NB4 (cell line): ENCODE measurements around the gene CX3CL1.

Experiments used
- DNase-seq: peaks from one replicate; pipeline ENCODE4 v3.0.0; 2010; ENCODE audit warnings: low read depth
- H3K4me3 ChIP-seq: one replicate; pipeline ENCODE4 v1.5.1; 2011; ENCODE audit warnings: mild to moderate bottlenecking, low read depth, low read length, moderate library complexity
- MYC ChIP-seq: IDR thresholded peaks from 2 replicates; pipeline ENCODE4 v1.6.1; 2011; ENCODE audit warnings: low read depth, low read length
- POLR2A ChIP-seq: IDR thresholded peaks from 2 replicates; pipeline ENCODE4 v1.6.1; 2011; ENCODE audit warnings: mild to moderate bottlenecking; ENCODE audit not compliant: insufficient read length; ENCODE audit errors: extremely low read depth
- TF ChIP-seq, protein P1 (sequence below): IDR thresholded peaks from 2 replicates; pipeline ENCODE4 v1.6.1; 2011; ENCODE audit warnings: low read depth, low read length
- TF ChIP-seq, protein P2 (sequence below): IDR thresholded peaks from one replicate; pipeline ENCODE4 v1.5.1; 2012; ENCODE audit warnings: low read depth, low read length

CX3CL1 gene

DNA sequence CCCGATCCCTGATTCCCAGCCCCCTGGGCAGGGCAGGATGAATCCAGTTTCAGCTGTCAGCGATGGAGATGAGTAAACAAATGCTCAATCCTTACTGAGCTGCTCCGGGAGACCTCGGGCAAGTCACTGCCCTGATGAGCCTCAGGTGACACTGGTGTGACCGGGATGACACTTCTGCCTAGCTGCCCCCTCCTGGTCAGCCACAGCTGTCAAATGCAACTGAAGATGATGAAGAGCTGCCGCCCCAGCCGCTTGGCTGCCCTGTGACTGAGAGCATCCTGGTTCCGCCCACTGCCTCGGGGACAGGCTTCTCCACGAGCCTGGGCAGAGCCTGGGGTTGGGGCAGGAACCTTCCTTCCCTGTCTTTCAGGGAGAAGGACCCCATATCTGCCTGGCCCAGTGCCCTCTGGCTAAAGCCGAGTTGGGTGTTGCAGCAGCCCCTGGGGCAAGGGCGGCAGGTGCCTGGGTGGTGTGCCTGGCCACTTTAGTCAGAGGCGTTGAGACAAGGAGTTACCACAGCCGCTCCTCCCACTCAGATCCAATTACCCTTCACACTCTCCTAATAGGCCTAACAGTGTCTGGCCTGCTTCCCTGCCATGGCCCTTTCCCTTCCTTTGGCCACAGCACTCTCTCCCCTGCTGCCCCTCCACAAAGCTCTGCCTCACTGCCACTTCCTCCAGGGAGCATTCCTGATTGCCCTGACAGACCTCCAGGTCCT lies 37.7 kb downstream of the CX3CL1 start:
- TF ChIP-seq, protein P1, sequence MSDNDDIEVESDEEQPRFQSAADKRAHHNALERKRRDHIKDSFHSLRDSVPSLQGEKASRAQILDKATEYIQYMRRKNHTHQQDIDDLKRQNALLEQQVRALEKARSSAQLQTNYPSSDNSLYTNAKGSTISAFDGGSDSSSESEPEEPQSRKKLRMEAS, result no peak
- TF ChIP-seq, protein P2, sequence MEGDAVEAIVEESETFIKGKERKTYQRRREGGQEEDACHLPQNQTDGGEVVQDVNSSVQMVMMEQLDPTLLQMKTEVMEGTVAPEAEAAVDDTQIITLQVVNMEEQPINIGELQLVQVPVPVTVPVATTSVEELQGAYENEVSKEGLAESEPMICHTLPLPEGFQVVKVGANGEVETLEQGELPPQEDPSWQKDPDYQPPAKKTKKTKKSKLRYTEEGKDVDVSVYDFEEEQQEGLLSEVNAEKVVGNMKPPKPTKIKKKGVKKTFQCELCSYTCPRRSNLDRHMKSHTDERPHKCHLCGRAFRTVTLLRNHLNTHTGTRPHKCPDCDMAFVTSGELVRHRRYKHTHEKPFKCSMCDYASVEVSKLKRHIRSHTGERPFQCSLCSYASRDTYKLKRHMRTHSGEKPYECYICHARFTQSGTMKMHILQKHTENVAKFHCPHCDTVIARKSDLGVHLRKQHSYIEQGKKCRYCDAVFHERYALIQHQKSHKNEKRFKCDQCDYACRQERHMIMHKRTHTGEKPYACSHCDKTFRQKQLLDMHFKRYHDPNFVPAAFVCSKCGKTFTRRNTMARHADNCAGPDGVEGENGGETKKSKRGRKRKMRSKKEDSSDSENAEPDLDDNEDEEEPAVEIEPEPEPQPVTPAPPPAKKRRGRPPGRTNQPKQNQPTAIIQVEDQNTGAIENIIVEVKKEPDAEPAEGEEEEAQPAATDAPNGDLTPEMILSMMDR, result no peak
- TF ChIP-seq MYC (no peak), POLR2A (no peak)
- DNase-seq, result peak; percentile 37
- no peak overlapping the region for H3K4me3 ChIP-seq

DNA sequence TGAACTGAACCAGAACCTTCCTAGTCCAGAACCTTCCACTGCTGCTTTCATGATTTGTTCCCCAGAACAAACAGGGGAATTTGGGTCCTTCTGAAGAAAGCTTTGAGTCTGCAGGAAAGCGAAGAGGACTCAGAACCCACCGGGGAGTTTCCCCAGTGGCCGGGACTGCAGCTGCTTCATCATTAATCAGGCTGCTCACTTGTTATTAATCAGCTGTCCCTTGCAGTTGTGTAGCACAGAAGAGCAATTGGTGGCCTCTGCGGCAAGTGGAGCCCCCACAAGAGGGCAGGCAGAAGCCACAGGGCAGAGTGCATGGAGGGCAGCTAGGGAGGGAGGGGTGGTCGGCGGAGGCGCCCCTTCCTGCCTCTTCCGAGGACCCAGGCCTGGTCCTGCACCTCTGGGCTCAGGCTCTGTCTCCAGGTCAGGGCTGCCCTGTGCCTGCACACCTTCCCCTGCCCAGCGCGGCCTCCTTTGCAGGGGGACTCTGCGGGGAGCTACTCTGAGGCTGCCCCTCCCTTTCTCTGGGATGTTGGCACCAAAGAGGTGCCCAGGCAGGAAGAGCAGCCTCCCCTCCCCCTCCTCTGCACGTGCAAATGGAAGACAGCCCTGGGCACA lies 39.2 kb downstream of the CX3CL1 start:
- H3K4me3 ChIP-seq, result no peak overlapping the region
- TF ChIP-seq POLR2A (no peak), MYC (no peak)
- TF ChIP-seq, protein P2, result no peak
- TF ChIP-seq, protein P1, result no peak
- no peak for DNase-seq

DNA sequence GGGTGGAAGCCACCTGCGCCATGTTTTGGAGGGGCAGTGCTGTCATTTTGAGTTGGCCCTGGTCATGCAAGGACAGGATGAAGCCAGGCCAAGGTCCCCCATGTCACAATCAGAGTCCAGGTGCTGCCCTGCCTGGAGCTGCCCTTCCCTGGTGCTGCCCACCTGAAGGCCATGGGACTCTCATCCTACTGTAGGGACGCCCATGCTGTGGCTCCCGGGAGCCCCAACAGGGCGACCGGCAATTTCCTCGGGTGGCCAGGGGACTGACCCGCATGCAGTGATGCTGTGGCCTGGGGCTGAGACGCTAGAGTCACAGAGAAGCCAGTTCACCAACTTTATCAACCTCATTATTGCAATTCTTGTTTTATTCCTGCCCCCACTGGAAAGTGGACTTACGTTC lies 40.3 kb downstream of the CX3CL1 start:
- no peak overlapping the region for H3K4me3 ChIP-seq
- DNase-seq, result no peak
- TF ChIP-seq, protein P2, result no peak
- TF ChIP-seq MYC (no peak), POLR2A (no peak)
- TF ChIP-seq, protein P1, result no peak

DNA sequence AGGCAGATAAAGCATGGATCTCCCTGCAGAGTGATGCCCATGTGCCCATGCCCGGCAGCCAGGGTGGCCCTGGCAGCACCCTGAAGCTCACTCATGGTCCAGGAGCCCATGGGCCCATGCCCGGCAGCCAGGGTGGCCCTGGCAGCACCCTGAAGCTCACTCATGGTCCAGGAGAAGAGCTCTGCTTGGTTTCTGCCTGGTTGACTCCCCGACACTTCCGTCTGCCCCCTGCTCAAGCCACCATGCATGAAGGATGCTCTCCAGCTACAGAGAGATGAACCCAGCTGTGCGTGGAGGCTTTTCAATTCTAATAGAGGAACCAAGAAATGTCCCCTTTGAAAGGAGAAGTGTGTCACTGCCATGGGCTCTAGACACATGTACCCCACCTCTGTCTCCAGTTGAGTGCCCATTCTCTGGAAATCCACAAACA lies 41.0 kb downstream of the CX3CL1 start:
- TF ChIP-seq POLR2A, result no peak
- TF ChIP-seq, protein P2, result no peak
- TF ChIP-seq MYC, result no peak
- TF ChIP-seq, protein P1, result no peak
- H3K4me3 ChIP-seq, result no peak overlapping the region
- no peak for DNase-seq

DNA sequence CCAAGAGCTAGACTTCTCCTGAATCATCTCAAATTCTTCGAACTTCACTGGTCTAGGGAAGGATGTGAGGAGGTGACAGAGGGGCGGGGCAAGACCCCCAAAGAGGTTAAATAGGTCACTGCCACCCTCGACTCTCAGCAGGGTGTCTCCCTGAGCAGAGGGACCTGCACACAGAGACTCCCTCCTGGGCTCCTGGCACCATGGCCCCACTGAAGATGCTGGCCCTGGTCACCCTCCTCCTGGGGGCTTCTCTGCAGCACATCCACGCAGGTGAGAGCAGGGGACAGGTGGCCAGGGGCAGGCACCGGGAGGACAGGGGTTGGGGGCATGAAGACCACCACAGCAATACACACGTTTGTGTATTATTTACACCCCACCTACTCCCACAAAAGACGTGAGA lies 41.4 kb downstream of the CX3CL1 start:
- TF ChIP-seq, protein P2, result no peak
- TF ChIP-seq, protein P1, result no peak
- TF ChIP-seq MYC (no peak), POLR2A (no peak)
- no peak for DNase-seq
- no peak overlapping the region for H3K4me3 ChIP-seq
